Trophoblast cell (in vitro differentiated cells and primary cell): ENCODE data around the gene GID8. TPM values are rescaled to one million over a fixed set of nuclear protein-coding genes. Genes with fewer than 3 reads are reported as not detected.

Experiments used
- DNase-seq, 2 donors: peaks; one replicate each; pipeline ENCODE4 v3.0.0-alpha.2; 2016
- H2AFZ ChIP-seq: 2 replicates; pipeline ENCODE4 v1.6.1; 2013; ENCODE audit warnings: low read length, moderate library complexity, mild to moderate bottlenecking; ENCODE audit not compliant: insufficient read depth, poor library complexity
- H2AK5ac ChIP-seq: 2 replicates; pipeline ENCODE4 v1.6.1; 2013; ENCODE audit warnings: mild to moderate bottlenecking, low read length
- H2BK120ac ChIP-seq: 2 replicates; pipeline ENCODE4 v1.6.1; 2013; ENCODE audit warnings: low read length, mild to moderate bottlenecking, moderate library complexity; ENCODE audit not compliant: insufficient read depth, poor library complexity
- H2BK12ac ChIP-seq: 2 replicates; pipeline ENCODE4 v1.6.1; 2013; ENCODE audit warnings: mild to moderate bottlenecking, low read length, moderate library complexity
- H2BK5ac ChIP-seq: 2 replicates; pipeline ENCODE4 v1.6.1; 2013; ENCODE audit warnings: low read length, low read depth, moderate library complexity, mild to moderate bottlenecking; ENCODE audit not compliant: poor library complexity
- H3K14ac ChIP-seq: 2 replicates; pipeline ENCODE4 v1.6.1; 2013; ENCODE audit warnings: mild to moderate bottlenecking, low read length
- H3K18ac ChIP-seq: 2 replicates; pipeline ENCODE4 v1.6.1; 2013; ENCODE audit warnings: mild to moderate bottlenecking, low read length
- H3K23ac ChIP-seq: 2 replicates; pipeline ENCODE4 v1.6.1; 2013; ENCODE audit warnings: low read length
- H3K27ac ChIP-seq: 2 replicates; pipeline ENCODE4 v1.5.1; 2013; ENCODE audit warnings: low read depth, mild to moderate bottlenecking, inconsistent platforms, low read length, moderate library complexity
- H3K27me3 ChIP-seq: 2 replicates; pipeline ENCODE4 v1.6.1; 2013; ENCODE audit warnings: inconsistent platforms, mild to moderate bottlenecking, low read length, moderate library complexity; ENCODE audit not compliant: insufficient read depth
- H3K36me3 ChIP-seq, 2 experiments: 1 replicate in 1 of 2; 2 replicates in 1 of 2; pipeline ENCODE4 v1.6.1; 2013; ENCODE audit warnings: low read length in 2 of 2, mild to moderate bottlenecking in 2 of 2, moderate library complexity in 1 of 2; ENCODE audit not compliant: insufficient read depth in 2 of 2, control insufficient read depth in 1 of 2
- H3K4ac ChIP-seq: 2 replicates; pipeline ENCODE4 v1.6.1; 2013; ENCODE audit warnings: low read depth, mild to moderate bottlenecking, low read length, moderate library complexity
- H3K4me1 ChIP-seq, 2 experiments: 1 replicate in 1 of 2; 2 replicates in 1 of 2; pipeline ENCODE4 v1.6.1; 2013; ENCODE audit warnings: low read length in 2 of 2, mild to moderate bottlenecking in 2 of 2, moderate library complexity in 1 of 2; ENCODE audit not compliant: insufficient read depth in 2 of 2, control insufficient read depth in 1 of 2
- H3K4me2 ChIP-seq: 2 replicates; pipeline ENCODE4 v1.6.1; 2013; ENCODE audit warnings: inconsistent platforms, mild to moderate bottlenecking, low read length, moderate library complexity
- H3K4me3 ChIP-seq: 2 replicates; pipeline ENCODE4 v1.5.1; 2013; ENCODE audit warnings: mild to moderate bottlenecking, low read depth, low read length, inconsistent platforms
- H3K79me1 ChIP-seq: one replicate; pipeline ENCODE4 v1.6.1; 2013; ENCODE audit warnings: low read length
- H3K79me2 ChIP-seq: 2 replicates; pipeline ENCODE4 v1.6.1; 2013; ENCODE audit warnings: low read length, mild to moderate bottlenecking; ENCODE audit not compliant: control insufficient read depth, insufficient read depth, poor library complexity
- H3K9ac ChIP-seq: 2 replicates; pipeline ENCODE4 v1.6.1; 2013; ENCODE audit warnings: mild to moderate bottlenecking, low read length
- H3K9me3 ChIP-seq: 2 replicates; pipeline ENCODE4 v1.6.1; 2013; ENCODE audit warnings: low read depth, mild to moderate bottlenecking, control low read depth, inconsistent platforms, low read length; ENCODE audit not compliant: insufficient read depth
- H4K12ac ChIP-seq: 2 replicates; pipeline ENCODE4 v1.6.1; 2013; ENCODE audit warnings: low read depth, mild to moderate bottlenecking, low read length, moderate library complexity
- H4K8ac ChIP-seq: 2 replicates; pipeline ENCODE4 v1.6.1; 2013; ENCODE audit warnings: low read depth, mild to moderate bottlenecking, low read length, moderate library complexity
- H4K91ac ChIP-seq: one replicate; pipeline ENCODE4 v1.6.1; 2013; ENCODE audit warnings: low read depth, mild to moderate bottlenecking, low read length, moderate library complexity
- WGBS: extraction: QIAGEN DNeasy Blood & Tissue Kit; methylation state at CpG from one replicate; pipeline ENCODE4 v1.1.7; 2013; ENCODE audit warnings: missing lambda C conversion rate; ENCODE audit not compliant: insufficient read length, insufficient coverage; ENCODE audit errors: extremely low coverage; 5-methylcytosine and 5-hydroxymethylcytosine counted together
- polyA plus RNA-seq: library from polyadenylated mRNA; stranded (reverse); fragments of 200-250 nt; gene quantifications from 2 replicates; pipeline ENCODE4 v1.2.3, GENCODE V29; 2013

GID8 gene
- polyA plus RNA-seq: 37.2 and 37.5 TPM in 2 replicates

DNA sequence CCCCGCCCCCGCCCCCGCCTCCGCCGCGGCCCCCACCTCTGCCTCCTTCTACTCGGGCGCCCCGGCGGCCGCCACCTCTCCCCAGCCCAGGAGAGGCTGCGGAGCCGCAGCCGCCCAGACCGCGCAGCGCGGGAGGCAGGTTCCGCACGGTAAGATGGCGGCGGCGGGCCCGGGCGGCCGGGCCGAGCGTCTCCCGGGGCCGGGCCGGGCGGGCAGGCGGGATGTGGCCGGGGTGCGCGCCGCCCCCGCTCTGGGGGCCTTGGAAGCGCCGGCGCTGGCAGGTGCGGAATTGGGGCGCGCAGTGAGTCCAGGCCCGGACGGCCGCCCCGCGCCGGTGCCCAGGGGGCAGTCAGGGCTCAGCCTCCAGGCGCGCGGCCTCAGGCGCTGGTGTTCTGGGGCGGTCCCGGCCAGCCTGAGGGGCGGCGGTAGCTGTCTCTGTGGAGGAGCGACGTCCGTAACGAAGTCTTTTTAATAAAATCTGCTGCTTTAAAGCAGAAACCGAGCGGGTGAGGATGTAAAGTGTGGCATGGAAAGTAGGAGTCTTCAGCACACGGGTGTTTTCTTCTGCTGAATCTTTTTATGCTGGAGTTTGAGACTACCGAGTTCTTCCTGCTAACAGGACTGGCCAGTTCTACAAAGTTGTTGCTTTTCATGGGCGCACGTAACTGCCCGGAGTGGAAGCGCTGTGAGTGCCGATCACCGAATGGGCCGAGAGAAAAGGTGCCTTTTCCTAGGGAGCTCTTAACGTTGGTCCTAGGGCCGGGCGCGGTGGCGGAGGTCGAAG, at the start of gene GID8:
Gene GID8 (plus strand): TSS at position 43 of the 784 bp plus-strand sequence. CDS start 3,356 bp downstream, outside the sequence.
- Histone ChIP-seq H4K8ac (peak within 1 kb of the TSS; percentile 98), H3K4me3 (peak within 1 kb of the TSS; percentile 95), H4K12ac (peak within 1 kb of the TSS; percentile 97), H3K79me2 (peaks cover 45% of the 10 kb centered on the region), H2BK12ac (no peak within 1 kb of the TSS), H3K4ac (peak within 1 kb of the TSS; percentile 96), H2BK120ac (peak within 1 kb of the TSS; percentile 95), H3K23ac (no peak within 1 kb of the TSS), H4K91ac (peak within 1 kb of the TSS; percentile 98), H3K9me3 (no peaks in the 10 kb centered on the region), H3K27me3 (no peaks in the 10 kb centered on the region), H3K36me3 (peaks cover 24 to 29% of the 10 kb centered on the region in 2 experiments), H3K4me1 (peaks cover 11 to 22% of the 10 kb centered on the region in 2 experiments), H2AK5ac (peak within 1 kb of the TSS; percentile 96), H3K4me2 (peak within 1 kb of the TSS; percentile 64), H3K18ac (peak within 1 kb of the TSS; percentile 85), H3K14ac (peak within 1 kb of the TSS; percentile 96), H3K9ac (peak within 1 kb of the TSS; percentile 95), H3K27ac (peak within 1 kb of the TSS; percentile 80), H2BK5ac (peak within 1 kb of the TSS; percentile 94), H2AFZ (peak within 1 kb of the TSS; percentile 96), H3K79me1 (peaks cover 19% of the 10 kb centered on the region)
- peak; percentile 51 to 70 for DNase-seq
- no CpG with 5 or more reads among the region's 79 CpGs for WGBS

DNA sequence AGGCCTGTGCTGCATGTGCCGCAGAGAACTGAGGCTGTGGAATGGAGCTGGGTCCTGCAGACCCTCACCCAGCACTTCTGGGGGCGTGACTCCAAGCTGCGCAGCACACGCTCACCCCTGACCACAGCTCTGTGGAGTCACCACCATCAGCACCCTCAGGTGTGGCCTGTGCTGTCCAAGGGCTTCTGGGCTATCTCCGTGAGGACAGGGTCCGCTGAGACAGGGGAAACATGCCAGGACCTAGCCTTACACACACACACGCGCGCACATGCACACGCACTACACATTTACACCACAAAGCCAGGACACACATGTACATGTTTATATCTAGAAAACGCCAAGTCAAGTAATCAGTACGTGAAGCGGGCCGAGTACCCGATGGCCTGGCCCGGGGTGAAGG, 49.5 kb upstream of the GID8 start:
- no peak overlapping the region for H4K12ac ChIP-seq
- no peak overlapping the region for H3K4me2 ChIP-seq
- H4K8ac ChIP-seq: no peak overlapping the region
- no peak overlapping the region for H3K9ac ChIP-seq
- no peak overlapping the region for H2AK5ac ChIP-seq
- H3K36me3 ChIP-seq: peaks cover 59 to 75% of the 10 kb centered on the region in 2 experiments
- no peak overlapping the region for H4K91ac ChIP-seq
- no CpG with 5 or more reads among the region's 16 CpGs for WGBS
- no peak overlapping the region for H3K14ac ChIP-seq
- H3K4me3 ChIP-seq: no peak overlapping the region
- no peak for DNase-seq
- H3K4ac ChIP-seq: no peak overlapping the region
- H3K27me3 ChIP-seq: no peaks in the 10 kb centered on the region
- no peak overlapping the region for H2BK5ac ChIP-seq
- H3K79me2 ChIP-seq: no peaks in the 10 kb centered on the region
- no peaks in the 10 kb centered on the region for H3K4me1 ChIP-seq
- no peak overlapping the region for H2AFZ ChIP-seq
- no peaks in the 10 kb centered on the region for H3K9me3 ChIP-seq
- no peaks in the 10 kb centered on the region for H3K79me1 ChIP-seq
- no peak overlapping the region for H3K18ac ChIP-seq
- no peak overlapping the region for H3K23ac ChIP-seq
- H3K27ac ChIP-seq: no peak overlapping the region
- no peak overlapping the region for H2BK120ac ChIP-seq
- no peak overlapping the region for H2BK12ac ChIP-seq

DNA sequence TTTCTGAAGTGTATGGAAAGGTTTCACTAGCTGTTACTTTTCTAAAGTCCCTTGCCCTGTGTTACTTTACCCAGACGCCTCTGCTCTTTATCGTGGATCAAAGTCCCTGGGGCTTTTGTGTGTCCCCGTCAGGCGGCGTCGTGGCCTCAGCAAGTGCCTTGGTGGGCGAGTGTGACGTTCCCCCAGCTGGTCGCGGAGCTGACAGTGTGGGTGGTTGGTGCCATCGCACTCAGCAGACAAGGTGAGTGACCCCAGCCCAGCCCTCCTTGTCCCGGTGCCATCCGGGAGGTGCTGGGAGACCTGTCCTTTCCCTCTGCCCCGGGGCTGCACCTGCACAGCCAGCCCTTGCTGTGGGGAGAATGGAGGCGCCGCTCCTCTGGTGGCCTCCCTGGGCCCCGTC, 49.0 kb upstream of the GID8 start:
- Histone ChIP-seq H3K9me3 (no peaks in the 10 kb centered on the region), H4K8ac (no peak overlapping the region), H2BK120ac (no peak overlapping the region), H4K12ac (no peak overlapping the region), H3K79me1 (no peaks in the 10 kb centered on the region), H3K4me1 (no peaks in the 10 kb centered on the region), H3K18ac (no peak overlapping the region), H3K4ac (no peak overlapping the region), H3K23ac (no peak overlapping the region), H2AFZ (no peak overlapping the region), H3K27me3 (no peaks in the 10 kb centered on the region), H3K4me3 (no peak overlapping the region), H3K79me2 (no peaks in the 10 kb centered on the region), H3K4me2 (no peak overlapping the region), H2AK5ac (no peak overlapping the region), H3K9ac (no peak overlapping the region), H3K14ac (no peak overlapping the region), H3K36me3 (peaks cover 64 to 80% of the 10 kb centered on the region in 2 experiments), H4K91ac (no peak overlapping the region), H2BK12ac (no peak overlapping the region), H2BK5ac (no peak overlapping the region), H3K27ac (no peak overlapping the region)
- WGBS: no CpG with 5 or more reads among the region's 17 CpGs
- no peak for DNase-seq

DNA sequence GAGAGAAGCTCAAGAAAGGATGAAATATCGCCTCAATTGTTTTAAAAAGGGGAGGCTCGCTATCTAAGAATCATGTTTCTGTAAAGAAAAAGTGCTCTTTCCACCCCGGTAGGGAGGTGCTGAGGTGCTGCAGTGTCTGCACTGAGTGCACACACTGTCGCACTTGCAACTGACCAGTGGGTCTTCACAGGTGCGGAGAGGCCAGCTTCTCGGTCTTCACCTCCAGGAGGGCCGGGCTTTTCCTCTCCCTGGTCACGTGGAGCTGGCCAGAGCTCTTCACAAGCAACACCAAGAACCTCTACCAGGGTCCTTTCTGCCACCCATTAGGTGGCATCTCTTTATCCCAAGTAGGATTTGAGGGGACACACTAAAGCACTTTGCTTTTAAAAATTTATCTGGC, 48.5 kb upstream of the GID8 start:
- Histone ChIP-seq H3K9me3 (no peaks in the 10 kb centered on the region), H3K18ac (no peak overlapping the region), H4K8ac (no peak overlapping the region), H2BK5ac (no peak overlapping the region), H3K27ac (no peak overlapping the region), H3K4me1 (no peaks in the 10 kb centered on the region), H3K36me3 (peaks cover 69 to 85% of the 10 kb centered on the region in 2 experiments), H3K14ac (no peak overlapping the region), H3K27me3 (no peaks in the 10 kb centered on the region), H3K79me2 (no peaks in the 10 kb centered on the region), H3K4me3 (no peak overlapping the region), H4K12ac (no peak overlapping the region), H2AFZ (no peak overlapping the region), H2AK5ac (no peak overlapping the region), H3K4me2 (no peak overlapping the region), H2BK120ac (no peak overlapping the region), H2BK12ac (no peak overlapping the region), H3K23ac (no peak overlapping the region), H4K91ac (no peak overlapping the region), H3K4ac (no peak overlapping the region), H3K79me1 (no peaks in the 10 kb centered on the region), H3K9ac (no peak overlapping the region)
- DNase-seq: no peak
- no CpG with 5 or more reads among the region's 8 CpGs for WGBS
